Spinal cord (tissue), 10 donors: ENCODE data around the gene CD302. TPM values are rescaled to one million over a fixed set of nuclear protein-coding genes. Genes with fewer than 3 reads are reported as not detected.
"Not testable (repeated sequence)": the region's sequence is repeated elsewhere in the genome, so short reads cannot be mapped to it uniquely, and the experiment has no call there.

ENCODE experiments used
- DNase-seq, 6 donors: peaks; one replicate each; pipeline versions ENCODE4 v3.0.0 to v3.0.0-alpha.2; 2013 to 2015; ENCODE audit warnings: low spot score in 6 of 6, low read depth in 4 of 6
- H3K27ac ChIP-seq: one replicate; pipeline ENCODE4 v1.5.1; 2013; ENCODE audit warnings: low read depth, low read length, control low read depth
- H3K27me3 ChIP-seq: one replicate; pipeline ENCODE4 v1.6.1; 2013; ENCODE audit warnings: low read length; ENCODE audit not compliant: control insufficient read depth, insufficient read depth
- H3K36me3 ChIP-seq: one replicate; pipeline ENCODE4 v1.6.1; 2013; ENCODE audit warnings: low read length; ENCODE audit not compliant: control insufficient read depth, insufficient read depth
- H3K4me1 ChIP-seq: one replicate; pipeline ENCODE4 v1.6.1; 2013; ENCODE audit warnings: low read length; ENCODE audit not compliant: control insufficient read depth, insufficient read depth
- H3K4me3 ChIP-seq: one replicate; pipeline ENCODE4 v1.5.1; 2013; ENCODE audit warnings: low read depth, low read length, control low read depth
- H3K9me3 ChIP-seq: one replicate; pipeline ENCODE4 v1.6.1; 2013; ENCODE audit warnings: low read length; ENCODE audit not compliant: control insufficient read depth, insufficient read depth
- WGBS: methylation state at CpG from one replicate; pipeline ENCODE4 v1.1.5; 2013; ENCODE audit warnings: missing lambda C conversion rate; ENCODE audit not compliant: insufficient coverage; 5-methylcytosine and 5-hydroxymethylcytosine counted together
- polyA plus RNA-seq, 2 donors: library from polyadenylated mRNA; unstranded; fragments of 120-200 nt; gene quantifications; one replicate each; pipeline ENCODE4 v1.2.1, GENCODE V29; 2013; ENCODE audit not compliant: insufficient read length in 2 of 2
- total RNA-seq, 2 donors: library from RNA; depleted of rRNA in 1 of 2; stranded (reverse); fragments of 120-200 nt in 1 of 2; fragments of >200 nt in 1 of 2; gene quantifications; one replicate each; pipeline versions ENCODE4 v1.2.3 to v1.2.4, GENCODE V29; 2013 to 2014
- donor health status: healthy.

The CD302 gene
- total and polyA plus RNA-seq, 4 donors: 6.6 to 24.5 (median 15.6) TPM

GRCh38 chr2:159742846-159743245 is 55.2 kb downstream of the CD302 start:
- Histone ChIP-seq H3K9me3 (no peaks in the 10 kb centered on the region), H3K4me3 (no peak overlapping the region), H3K27me3 (no peaks in the 10 kb centered on the region), H3K36me3 (peaks cover 31% of the 10 kb centered on the region), H3K4me1 (no peaks in the 10 kb centered on the region), H3K27ac (no peak overlapping the region)
- DNase-seq: no peak
- WGBS: 100% methylated on average over 1 of the region's 6 CpGs

GRCh38 chr2:159738509-159739390 is 59.3 kb downstream of the CD302 start:
- H3K9me3 ChIP-seq: no peaks in the 10 kb centered on the region
- no peaks in the 10 kb centered on the region for H3K4me1 ChIP-seq
- 93% methylated on average over 10 of the region's 15 CpGs for WGBS
- no peak overlapping the region for H3K4me3 ChIP-seq
- no peaks in the 10 kb centered on the region for H3K27me3 ChIP-seq
- H3K27ac ChIP-seq: no peak overlapping the region
- no peak for DNase-seq
- H3K36me3 ChIP-seq: peaks cover 24% of the 10 kb centered on the region

- Histone ChIP-seq H3K36me3 (peaks cover 22% of the 10 kb centered on the region), H3K9me3 (no peaks in the 10 kb centered on the region), H3K27ac (no peak overlapping the region), H3K27me3 (no peaks in the 10 kb centered on the region), H3K4me3 (no peak overlapping the region), H3K4me1 (no peaks in the 10 kb centered on the region)
- DNase-seq: no peak
- 98% methylated on average over 11 of the region's 11 CpGs for WGBS
Measured at GRCh38 chr2:159737917-159738296, 60.1 kb downstream of the CD302 start.

- Histone ChIP-seq H3K36me3 (peaks cover 22% of the 10 kb centered on the region), H3K4me3 (no peak overlapping the region), H3K4me1 (no peaks in the 10 kb centered on the region), H3K27me3 (no peaks in the 10 kb centered on the region), H3K9me3 (no peaks in the 10 kb centered on the region), H3K27ac (no peak overlapping the region)
- no peak for DNase-seq
- WGBS: 100% methylated on average over 1 of the region's 1 CpG
Measured at GRCh38 chr2:159737292-159737916, 60.6 kb downstream of the CD302 start.

GRCh38 chr2:159736048-159736447 is 62.0 kb downstream of the CD302 start:
- WGBS: no CpG with 5 or more reads among the region's 3 CpGs
- no peak overlapping the region for H3K4me3 ChIP-seq
- no peak overlapping the region for H3K27ac ChIP-seq
- no peak for DNase-seq
- H3K9me3 ChIP-seq: no peaks in the 10 kb centered on the region
- H3K4me1 ChIP-seq: no peaks in the 10 kb centered on the region
- no peaks in the 10 kb centered on the region for H3K27me3 ChIP-seq
- H3K36me3 ChIP-seq: peaks cover 29% of the 10 kb centered on the region

- no peak for DNase-seq
- Histone ChIP-seq H3K9me3 (no peaks in the 10 kb centered on the region), H3K4me3 (no peak overlapping the region), H3K27ac (no peak overlapping the region), H3K4me1 (no peaks in the 10 kb centered on the region), H3K27me3 (no peaks in the 10 kb centered on the region), H3K36me3 (peaks cover 33% of the 10 kb centered on the region)
- WGBS: no CpG with 5 or more reads among the region's 1 CpG
Measured at GRCh38 chr2:159735648-159736047, 62.4 kb downstream of the CD302 start.

GRCh38 chr2:159728629-159729028 is 69.4 kb downstream of the CD302 start:
- Histone ChIP-seq H3K9me3 (peaks cover 4% of the 10 kb centered on the region), H3K36me3 (peaks cover 16% of the 10 kb centered on the region), H3K4me3 (no peak overlapping the region), H3K27me3 (no peaks in the 10 kb centered on the region), H3K27ac (no peak overlapping the region), H3K4me1 (no peaks in the 10 kb centered on the region)
- no CpG with 5 or more reads among the region's 3 CpGs for WGBS
- DNase-seq: no peak

GRCh38 chr2:159725713-159726112 is 72.3 kb downstream of the CD302 start:
- Histone ChIP-seq H3K4me1 (no peaks in the 10 kb centered on the region), H3K27me3 (no peaks in the 10 kb centered on the region), H3K36me3 (peaks cover 6% of the 10 kb centered on the region), H3K27ac (no peak overlapping the region), H3K4me3 (no peak overlapping the region), H3K9me3 (peaks cover 4% of the 10 kb centered on the region)
- DNase-seq: no peak
- no CpG with 5 or more reads among the region's 3 CpGs for WGBS

GRCh38 chr2:159724795-159725572 is 73.0 kb downstream of the CD302 start:
- not testable (repeated sequence) for H3K9me3 ChIP-seq, H3K27ac ChIP-seq, H3K27me3 ChIP-seq, H3K36me3 ChIP-seq, H3K4me3 ChIP-seq, DNase-seq, H3K4me1 ChIP-seq
- WGBS: no CpG with 5 or more reads among the region's 6 CpGs
